K562 (cell line): ENCODE measurements around the gene SLC26A6. TPM values are rescaled to one million over a fixed set of nuclear protein-coding genes. Genes with fewer than 3 reads are reported as not detected.

Experiments used
- ATAC-seq: fragments of 200-7000 bp; cut with Tn5 transposase; 3 replicates; pipeline ENCODE4 v1.9.1; 2020; ENCODE audit warnings: moderate library complexity
- BruUV-seq: library from RNA; stranded (reverse); fragments of 400-500 nt; replicated peaks from 2 replicates; lab custom pipeline; 2021; lab: Mats Ljungman, UMichigan
- CTCF ChIA-PET: fragments of 300-600 bp; formaldehyde crosslinking; extraction: SDS; loops from one replicate; lab custom pipeline; 2021; ENCODE audit warnings: low intra/inter-chr PET ratio; lab: Yijun Ruan, JAX
- POLR2A ChIA-PET: fragments of 300-600, 350-650 bp; sonication (Branson Sonifier 250); formaldehyde crosslinking; extraction: SDS; loops from one replicate; lab custom pipeline; 2021; ENCODE audit warnings: antibody characterized with exemption, inconsistent platforms; lab: Yijun Ruan, JAX
- DNase-seq, 4 experiments: peaks; one replicate each; pipeline versions ENCODE4 v3.0.0 to v3.0.0-alpha.2; 2011 to 2018; ENCODE audit warnings: low spot score in 3 of 4, mixed read lengths in 3 of 4; ENCODE audit errors: extremely low read depth in 1 of 4
- FAIRE-seq: peaks from 2 replicates; lab custom pipeline; 2011; peaks lifted over from hg19 to GRCh38; lab: Jason Lieb, UNC
- H2AFZ ChIP-seq: 2 replicates; pipeline ENCODE4 v1.6.0; 2011; ENCODE audit warnings: low read depth, low read length, control low read depth, inconsistent platforms
- H3K27ac ChIP-seq: fragments of 200-600 bp; 3 replicates; pipeline ENCODE4 v1.8.0; 2011; ENCODE audit warnings: low read depth, mild to moderate bottlenecking, control low read depth, inconsistent platforms, low read length, moderate library complexity, mixed read lengths; ENCODE audit errors: extremely low read depth
- H3K27me3 ChIP-seq, 2 experiments: fragments of 300-600 bp in 1 of 2; 2 replicates in 1 of 2; 3 replicates in 1 of 2; pipeline versions ENCODE4 v1.6.0 to v1.8.0; 2011; ENCODE audit warnings: inconsistent platforms in 2 of 2, low read length in 2 of 2, mild to moderate bottlenecking in 1 of 2, mixed read lengths in 1 of 2, moderate library complexity in 1 of 2; ENCODE audit not compliant: control insufficient read depth in 2 of 2, insufficient read depth in 2 of 2
- H3K36me3 ChIP-seq: fragments of 300-600 bp; 3 replicates; pipeline ENCODE4 v1.8.0; 2011; ENCODE audit warnings: mild to moderate bottlenecking, low read length, inconsistent platforms; ENCODE audit not compliant: control insufficient read depth, insufficient read depth
- H3K4me1 ChIP-seq, 2 experiments: fragments of 200-600 bp in 1 of 2; replicated peaks in 1 of 2; 2 replicates in 1 of 2; 3 replicates in 1 of 2; pipeline versions ENCODE4 v1.5.1 to v1.8.0; 2011; ENCODE audit warnings: inconsistent platforms in 2 of 2, low read length in 2 of 2, mild to moderate bottlenecking in 1 of 2, mixed read lengths in 1 of 2, moderate library complexity in 1 of 2; ENCODE audit not compliant: control insufficient read depth in 2 of 2, insufficient read depth in 2 of 2
- H3K4me2 ChIP-seq: 2 replicates; pipeline ENCODE4 v1.6.1; 2011; ENCODE audit warnings: low read length, control low read depth, inconsistent platforms, mixed read lengths; ENCODE audit not compliant: insufficient read depth
- H3K4me3 ChIP-seq: fragments of 200-600 bp; sonication (generic), shearing (Covaris generic); 2 replicates; pipeline ENCODE4 v1.5.1; 2016; ENCODE audit warnings: control low read depth, inconsistent platforms
- H3K79me2 ChIP-seq: fragments of 200-600 bp; 3 replicates; pipeline ENCODE4 v1.8.0; 2011; ENCODE audit warnings: low read length, inconsistent platforms; ENCODE audit not compliant: control insufficient read depth, insufficient read depth
- H3K9ac ChIP-seq, 2 experiments: 2 replicates each; pipeline versions ENCODE4 v1.6.0 to v1.6.1; 2011; ENCODE audit warnings: low read depth in 2 of 2, low read length in 2 of 2, control low read depth in 1 of 2, inconsistent platforms in 1 of 2, mild to moderate bottlenecking in 1 of 2, mixed read lengths in 1 of 2; ENCODE audit not compliant: insufficient read depth in 1 of 2
- H3K9me1 ChIP-seq: one replicate; pipeline ENCODE4 v1.6.0; 2011; ENCODE audit warnings: inconsistent platforms, mild to moderate bottlenecking, low read length, moderate library complexity; ENCODE audit not compliant: control insufficient read depth, insufficient read depth
- H3K9me3 ChIP-seq: replicated peaks from 2 replicates; pipeline ENCODE4 v1.5.1; 2011; ENCODE audit warnings: low read depth, low read length, inconsistent platforms; ENCODE audit not compliant: control insufficient read depth, insufficient read depth
- H4K20me1 ChIP-seq: replicated peaks from 2 replicates; pipeline ENCODE4 v1.6.1; 2011; ENCODE audit warnings: low read length, inconsistent platforms, mixed read lengths; ENCODE audit not compliant: control insufficient read depth, insufficient read depth
- ELF1 ChIP-seq: fragments of 200-800 bp; sonication (Bioruptor generic); IDR thresholded peaks from 2 replicates; pipeline ENCODE4 v1.6.1; 2016; ENCODE audit warnings: missing genetic modification characterization, missing compliant biosample characterization
- ELF2 ChIP-seq: fragments of 250-450 bp; sonication (Bioruptor Pico); IDR thresholded peaks from 2 replicates; pipeline ENCODE4 v1.5.0; 2021; ENCODE audit warnings: mild to moderate bottlenecking
- EP400 ChIP-seq: fragments of 450-650 bp; IDR thresholded peaks from 2 replicates; pipeline ENCODE4 v1.6.1; 2017; ENCODE audit warnings: antibody characterized with exemption, mild to moderate bottlenecking, moderate library complexity
- ETV6 ChIP-seq, 3 experiments: fragments of 150-350 bp in 1 of 3; sonication (generic) in 1 of 3; formaldehyde crosslinking in 1 of 3; IDR thresholded peaks; 2 replicates each; pipeline versions ENCODE4 v1.6.1 to v1.8.0; 2014 to 2022; ENCODE audit warnings: borderline replicate concordance in 2 of 3, low read depth in 2 of 3, antibody characterized with exemption in 1 of 3, low read length in 1 of 3, mild to moderate bottlenecking in 1 of 3, missing genetic modification reagents in 1 of 3
- HMG20A ChIP-seq: fragments of 450-650 bp; formaldehyde crosslinking; conservative IDR thresholded peaks from 2 replicates; pipeline ENCODE4 v1.4.0; 2020; ENCODE audit warnings: mild to moderate bottlenecking, mixed read lengths
- MAFF ChIP-seq: IDR thresholded peaks from 2 replicates; pipeline ENCODE4 v1.6.1; 2012; ENCODE audit warnings: low read length, improper control_type of control experiment
- NFATC3 ChIP-seq: fragments of 450-650 bp; IDR thresholded peaks from 2 replicates; pipeline ENCODE4 v1.6.1; 2017; ENCODE audit warnings: mild to moderate bottlenecking
- NR1H2 ChIP-seq: sonication (generic); formaldehyde crosslinking; IDR thresholded peaks from 2 replicates; pipeline ENCODE4 v1.4.0; 2020; ENCODE audit warnings: mild to moderate bottlenecking, missing genetic modification reagents
- NR2C2 ChIP-seq, 2 experiments: fragments of 200-800 bp in 1 of 2; sonication (Bioruptor generic) in 1 of 2; sonication (generic) in 1 of 2; formaldehyde crosslinking in 1 of 2; IDR thresholded peaks; 2 replicates each; pipeline versions ENCODE4 v1.6.1 to v1.8.0; 2016 to 2022; ENCODE audit warnings: mild to moderate bottlenecking in 1 of 2, missing compliant biosample characterization in 1 of 2, missing genetic modification characterization in 1 of 2, missing genetic modification reagents in 1 of 2
- NUFIP1 ChIP-seq: fragments of 450-650 bp; IDR thresholded peaks from 2 replicates; pipeline ENCODE4 v1.6.1; 2018; ENCODE audit not compliant: partially characterized antibody
- POLR2AphosphoS2 ChIP-seq: IDR thresholded peaks from 2 replicates; pipeline ENCODE4 v1.6.1; 2012; ENCODE audit warnings: low read length, improper control_type of control experiment
- RBM34 ChIP-seq: fragments of 200-400 bp; formaldehyde crosslinking; IDR thresholded peaks from 2 replicates; pipeline ENCODE4 v1.6.1; 2018; ENCODE audit warnings: low read length, borderline replicate concordance; ENCODE audit not compliant: insufficient read depth
- TEAD4 ChIP-seq, 2 experiments: sonication (generic) in 1 of 2; formaldehyde crosslinking in 1 of 2; IDR thresholded peaks; 2 replicates each; pipeline versions ENCODE4 v1.6.1 to v1.8.0; 2012 to 2022; ENCODE audit warnings: borderline replicate concordance in 1 of 2, inconsistent platforms in 1 of 2, low read length in 1 of 2, mild to moderate bottlenecking in 1 of 2, missing genetic modification reagents in 1 of 2
- ZNF717 ChIP-seq: fragments of 250-450 bp; sonication (Bioruptor Pico); IDR thresholded peaks from 2 replicates; pipeline ENCODE4 v1.5.0; 2021
- ZNF764 ChIP-seq: fragments of 250-450 bp; sonication (Bioruptor Pico); IDR thresholded peaks from 2 replicates; pipeline ENCODE4 v1.4.0; 2020; ENCODE audit warnings: low read depth, mild to moderate bottlenecking, moderate library complexity
- WGBS: fragments of 100-300 bp; shearing (Covaris generic); methylation state at CpG from one replicate; pipeline ENCODE4 v1.1.6; 2016; ENCODE audit warnings: low coverage, mixed read lengths; ENCODE audit not compliant: insufficient coverage; ENCODE audit errors: missing lambda C conversion rate; 5-methylcytosine and 5-hydroxymethylcytosine counted together
- in situ Hi-C: fragments of 300-500 bp; cut with MboI; formaldehyde crosslinking; loops from 4 replicates; pipeline ENCODE4 v1.15.0; 2018; ENCODE audit warnings: inconsistent platforms, mixed read lengths
- intact Hi-C: fragments of 100-400 bp; cut with micrococcal nuclease; formaldehyde crosslinking; loops from 2 replicates; pipeline ENCODE4 v1.14.2; 2022
- polyA plus RNA-seq, 8 experiments: library from polyadenylated mRNA; depleted of rRNA in 4 of 8; stranded (reverse) in 5 of 8; unstranded in 3 of 8; fragments of >200 nt; fragmentation: Nextera tagmentation in 2 of 8; fragmentation: Illumina TruSeq in 1 of 8; extraction: Ambion mirVana in 2 of 8; extraction: Trizol in 1 of 8; gene quantifications; 2 replicates each; pipeline versions ENCODE4 v1.2.1 to v1.2.3, GENCODE V29; 2011 to 2014; ENCODE audit warnings: inconsistent platforms in 1 of 8, missing spikeins in 1 of 8
- total RNA-seq, 7 experiments: library from RNA; depleted of rRNA in 6 of 7; stranded (reverse); fragments of >200 nt in 6 of 7; fragmentation: Illumina TruSeq in 2 of 7; extraction: Trizol in 2 of 7; gene quantifications; 2 replicates each; pipeline versions ENCODE4 v1.2.1 to v1.2.3, GENCODE V29; 2011 to 2021; ENCODE audit warnings: low replicate concordance in 1 of 7
- TF ChIP-seq, protein P1 (sequence below), 2 experiments: fragments of 150-350 bp in 1 of 2; IDR thresholded peaks; 2 replicates each; pipeline ENCODE4 v1.6.1; 2012 to 2016; ENCODE audit warnings: low read depth in 2 of 2, low read length in 2 of 2, mild to moderate bottlenecking in 1 of 2, moderate library complexity in 1 of 2
- TF ChIP-seq, protein P2 (sequence below): fragments of 250-450 bp; sonication (Bioruptor Pico); IDR thresholded peaks from 2 replicates; pipeline ENCODE4 v1.6.1; 2021; ENCODE audit warnings: mild to moderate bottlenecking

Gene SLC26A6
- total and polyA plus RNA-seq, 9 of the 15 experiments (the other 6 are each of a cell fraction or from before 2014, with no cell fraction given), result 2.1 to 27.2 (median 14.8) TPM

DNA sequence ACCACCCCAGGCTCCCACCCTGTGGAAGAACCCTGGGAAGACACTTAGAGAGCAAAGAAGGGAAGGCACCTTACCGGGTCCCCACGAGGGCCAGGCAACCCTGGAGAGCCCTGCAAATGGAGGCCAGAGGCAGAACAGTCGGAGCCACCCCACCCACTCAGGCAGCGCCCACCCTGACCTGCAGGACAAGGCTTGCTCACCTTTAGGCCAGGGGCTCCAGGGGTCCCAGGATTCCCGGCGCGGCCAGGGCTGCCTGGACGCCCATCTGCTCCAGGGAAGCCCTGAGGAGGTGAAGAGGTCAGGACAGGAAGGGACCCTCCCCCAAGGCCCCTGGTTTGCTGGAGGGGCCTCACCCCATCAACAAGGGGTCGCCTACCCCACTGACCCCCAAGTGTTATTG, 50.4 kb downstream of the SLC26A6 start:
- H3K27me3 ChIP-seq, result peaks cover 0 to 10% of the 10 kb centered on the region in 2 experiments; a peak in 2 of 5 replicates
- DNase-seq, result no peak
- POLR2A ChIA-PET, result interaction anchor here (0.6 kb wide), 1 partner anchor 14 kb away, joined by 3 read pairs; no protein-coding TSS in a partner anchor
- CTCF ChIA-PET, result no interaction called here
- H4K20me1 ChIP-seq, result no peaks in the 10 kb centered on the region; the same call in 1 of the 2 replicates
- H3K9me1 ChIP-seq, result no peaks in the 10 kb centered on the region
- no peak overlapping the region for H3K27ac ChIP-seq
- 0% methylated on average over 1 of the region's 9 CpGs for WGBS
- no peak overlapping the region; a peak in 1 of 4 replicates for H3K9ac ChIP-seq
- no TSS peak for BruUV-seq
- TF ChIP-seq, protein P1, sequence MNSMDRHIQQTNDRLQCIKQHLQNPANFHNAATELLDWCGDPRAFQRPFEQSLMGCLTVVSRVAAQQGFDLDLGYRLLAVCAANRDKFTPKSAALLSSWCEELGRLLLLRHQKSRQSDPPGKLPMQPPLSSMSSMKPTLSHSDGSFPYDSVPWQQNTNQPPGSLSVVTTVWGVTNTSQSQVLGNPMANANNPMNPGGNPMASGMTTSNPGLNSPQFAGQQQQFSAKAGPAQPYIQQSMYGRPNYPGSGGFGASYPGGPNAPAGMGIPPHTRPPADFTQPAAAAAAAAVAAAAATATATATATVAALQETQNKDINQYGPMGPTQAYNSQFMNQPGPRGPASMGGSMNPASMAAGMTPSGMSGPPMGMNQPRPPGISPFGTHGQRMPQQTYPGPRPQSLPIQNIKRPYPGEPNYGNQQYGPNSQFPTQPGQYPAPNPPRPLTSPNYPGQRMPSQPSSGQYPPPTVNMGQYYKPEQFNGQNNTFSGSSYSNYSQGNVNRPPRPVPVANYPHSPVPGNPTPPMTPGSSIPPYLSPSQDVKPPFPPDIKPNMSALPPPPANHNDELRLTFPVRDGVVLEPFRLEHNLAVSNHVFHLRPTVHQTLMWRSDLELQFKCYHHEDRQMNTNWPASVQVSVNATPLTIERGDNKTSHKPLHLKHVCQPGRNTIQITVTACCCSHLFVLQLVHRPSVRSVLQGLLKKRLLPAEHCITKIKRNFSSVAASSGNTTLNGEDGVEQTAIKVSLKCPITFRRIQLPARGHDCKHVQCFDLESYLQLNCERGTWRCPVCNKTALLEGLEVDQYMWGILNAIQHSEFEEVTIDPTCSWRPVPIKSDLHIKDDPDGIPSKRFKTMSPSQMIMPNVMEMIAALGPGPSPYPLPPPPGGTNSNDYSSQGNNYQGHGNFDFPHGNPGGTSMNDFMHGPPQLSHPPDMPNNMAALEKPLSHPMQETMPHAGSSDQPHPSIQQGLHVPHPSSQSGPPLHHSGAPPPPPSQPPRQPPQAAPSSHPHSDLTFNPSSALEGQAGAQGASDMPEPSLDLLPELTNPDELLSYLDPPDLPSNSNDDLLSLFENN (IDR thresholded peaks at IDR 0.05; ENCODE audit: low read depth in 2 of 2, low read length in 2 of 2), result no peak
- TF ChIP-seq NUFIP1 (no peak), POLR2AphosphoS2 (no peak), ETV6 (IDR thresholded peaks at IDR 0.05; ENCODE audit: borderline replicate concordance in 1 of 2, low read depth in 2 of 2, low read length in 1 of 2) (no peak), ETV6 (CRISPR knock-in tag; IDR thresholded peaks at IDR 0.05; ENCODE audit: borderline replicate concordance) (no peak), ELF1 (tag) (no peak), EP400 (no peak), NR1H2 (no peak), ELF2 (CRISPR knock-in tag) (no peak), MAFF (no peak), HMG20A (CRISPR knock-in tag) (no peak), TEAD4 (IDR thresholded peaks at IDR 0.05; ENCODE audit: low read length) (no peak), TEAD4 (CRISPR knock-in tag; IDR thresholded peaks at IDR 0.05; ENCODE audit: borderline replicate concordance) (no peak), ZNF717 (CRISPR knock-in tag) (no peak), NFATC3 (no peak), RBM34 (no peak), ZNF764 (CRISPR knock-in tag) (no peak), NR2C2 (CRISPR knock-in tag; IDR thresholded peaks at IDR 0.05) (no peak), NR2C2 (tag; IDR thresholded peaks at IDR 0.05) (no peak)
- TF ChIP-seq, protein P2, sequence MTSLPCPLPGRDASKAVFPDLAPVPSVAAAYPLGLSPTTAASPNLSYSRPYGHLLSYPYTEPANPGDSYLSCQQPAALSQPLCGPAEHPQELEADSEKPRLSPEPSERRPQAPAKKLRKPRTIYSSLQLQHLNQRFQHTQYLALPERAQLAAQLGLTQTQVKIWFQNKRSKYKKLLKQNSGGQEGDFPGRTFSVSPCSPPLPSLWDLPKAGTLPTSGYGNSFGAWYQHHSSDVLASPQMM (CRISPR knock-in tag), result no peak
- TF ChIP-seq, all 486 proteins: peak for 0
- intact Hi-C loops, result no loop called here
- ATAC-seq, result no peak
- FAIRE-seq, result no peak
- in situ Hi-C loops, result no loop called here
- H3K79me2 ChIP-seq, result no peaks in the 10 kb centered on the region
- H3K4me1 ChIP-seq, result peaks cover 0 to 4% of the 10 kb centered on the region in 2 experiments; a peak in 2 of 5 replicates
- no peaks in the 10 kb centered on the region for H3K36me3 ChIP-seq
- H3K4me2 ChIP-seq, result no peak overlapping the region
- no peaks in the 10 kb centered on the region for H3K9me3 ChIP-seq
- no peak overlapping the region for H2AFZ ChIP-seq
- H3K4me3 ChIP-seq, result no peak overlapping the region
